Measurements from ENCODE around the gene GPC3.

The GPC3 gene

GRCh38 chrX:133513123-133513522 is 472.3 kb downstream of the GPC3 start:
- DNase-seq (ENCODE audit: low spot score) = no peak

- DNase-seq (ENCODE audit: low spot score) = no peak
Observed at GRCh38 chrX:133511041-133511440, 474.4 kb downstream of the GPC3 start.

- DNase-seq (ENCODE audit: low spot score) = no peak
Observed at GRCh38 chrX:133497356-133497755, 488.0 kb downstream of the GPC3 start.

GRCh38 chrX:133495464-133496391 is 489.7 kb downstream of the GPC3 start:
- no peak for DNase-seq (ENCODE audit: low spot score)

- no peak for DNase-seq (ENCODE audit: low spot score)
Observed at GRCh38 chrX:133493366-133493765, 492.0 kb downstream of the GPC3 start.

- no peak for DNase-seq (ENCODE audit: low spot score)
Observed at GRCh38 chrX:133490955-133491354, 494.4 kb downstream of the GPC3 start.
